ENCODE measurements around the gene LBR.

GRCh38 chr1:225389843-225390242, 38.0 kb downstream of the LBR start:
- TF ChIP-seq EZH2 (IDR thresholded peaks at IDR 0.05; ENCODE audit: borderline replicate concordance, low read length) = no peak
- TF ChIP-seq CTCF (IDR thresholded peaks at IDR 0.05; ENCODE audit: low read length) = no peak

All from OCI-LY1 (cell line).